ENCODE data around the gene ADIPOR2. TPM values are rescaled to one million over a fixed set of nuclear protein-coding genes. Genes with fewer than 3 reads are reported as not detected.

Gene ADIPOR2
- total RNA-seq, 1 experiment from 2014 or later = 45.3 TPM

DNA sequence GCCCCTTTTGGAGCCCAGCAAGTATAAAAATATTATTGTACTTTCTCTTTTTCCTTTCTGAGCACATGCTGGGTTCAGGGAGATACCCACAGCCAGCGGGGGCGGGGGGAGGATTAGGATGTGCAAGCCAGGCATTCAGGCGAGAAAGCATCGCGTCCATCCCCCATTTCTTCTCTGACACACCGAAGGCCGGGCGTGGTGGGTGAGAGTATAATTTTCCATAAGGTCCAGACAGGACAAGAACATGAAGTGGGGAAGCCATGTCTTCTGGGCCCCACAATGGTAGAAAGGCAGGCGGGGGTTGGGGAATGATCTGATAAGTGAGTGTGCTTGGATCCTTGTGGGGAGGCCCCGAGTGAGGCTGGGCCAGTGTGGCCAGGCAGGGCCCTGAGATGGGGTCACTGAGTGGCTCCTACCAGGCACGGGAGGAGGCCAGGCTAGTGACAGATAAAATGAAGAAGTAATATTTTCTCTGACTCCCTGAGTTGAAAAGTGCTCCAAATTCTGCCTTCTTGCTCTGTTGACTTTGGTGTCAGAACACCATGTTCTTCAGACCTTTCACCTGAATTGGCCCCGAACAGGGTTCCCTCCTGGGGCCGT lies 118.8 kb downstream of the ADIPOR2 start:
- Histone ChIP-seq H3K14ac (ENCODE audit: insufficient read depth, low read length) (no peak overlapping the region), H3K56ac (ENCODE audit: insufficient read length, low read depth, low read length) (no peak overlapping the region), H2BK5ac (ENCODE audit: insufficient read length, low read length) (no peak overlapping the region), H3K27me3 (ENCODE audit: insufficient read depth, low read length) (0 out of 2 replicates have a peak, but pooled peaks cover 2% of the 10 kb centered on the region), H2BK15ac (ENCODE audit: low read depth, low read length) (no peak overlapping the region), H2AFZ (ENCODE audit: low read length) (no peak overlapping the region), H3T11ph (ENCODE audit: low read length) (no peak overlapping the region), H3K9me3 (ENCODE audit: control insufficient read depth, low read depth, low read length) (no peaks in the 10 kb centered on the region), H3K9ac (ENCODE audit: extremely low read depth, insufficient read length, low read length) (no peak overlapping the region), H2AK5ac (ENCODE audit: insufficient read length, low read length) (no peak overlapping the region), H3K23me2 (ENCODE audit: insufficient read length, low read depth, low read length, poor library complexity, severe bottlenecking) (no peaks in the 10 kb centered on the region), H2BK20ac (ENCODE audit: low read depth, low read length, poor library complexity, severe bottlenecking) (no peak overlapping the region), H3K79me1 (ENCODE audit: insufficient read depth, low read depth, low read length, poor library complexity, severe bottlenecking) (no peaks in the 10 kb centered on the region), H3K4me1 (ENCODE audit: insufficient read depth, low read length) (no peaks in the 10 kb centered on the region), H4K20me1 (ENCODE audit: control insufficient read depth, insufficient read depth, insufficient read length) (no peaks in the 10 kb centered on the region), H2BK12ac (ENCODE audit: insufficient read length, low read depth, low read length) (no peak overlapping the region), H3K27ac (ENCODE audit: insufficient read length, low read depth, low read length) (no peak overlapping the region), H3K4me2 (ENCODE audit: insufficient read depth, insufficient read length, low read length) (no peak overlapping the region), H4K8ac (replicated peaks; ENCODE audit: insufficient read length, low read depth, low read length) (no peak overlapping the region), H2BK120ac (ENCODE audit: low read depth, low read length, poor library complexity, severe bottlenecking) (no peak overlapping the region), H3K79me2 (ENCODE audit: insufficient read depth, low read length) (no peaks in the 10 kb centered on the region), H3K18ac (ENCODE audit: insufficient read length, low read depth, low read length) (no peak overlapping the region), H4K91ac (ENCODE audit: insufficient read length, low read depth, low read length) (no peak overlapping the region), H3K23ac (ENCODE audit: insufficient read length, low read depth, low read length) (no peak overlapping the region), H4K5ac (ENCODE audit: insufficient read length, low read depth, low read length) (no peak overlapping the region), H3K4ac (ENCODE audit: low read depth, low read length) (no peak overlapping the region)
- Mint-ChIP-seq H3K4me1 (peaks cover 0 to 4% of the 10 kb centered on the region in 2 experiments; a peak in 2 of 4 replicates), H3K9me3 (no peaks in the 10 kb centered on the region), H3K4me3 (no peak overlapping the region), H3K27ac (no peak overlapping the region), H3K27me3 (ENCODE audit: low read depth) (peaks cover 5% of the 10 kb centered on the region), H3K36me3 (ENCODE audit: insufficient read depth in 1 of 3, low read depth in 3 of 3) (no peaks in the 10 kb centered on the region)
- TF ChIP-seq CTCF (conservative IDR thresholded peaks at IDR 0.05) = no peak
- no CpG with 5 or more reads among the region's 13 CpGs for WGBS (ENCODE audit: extremely low coverage, insufficient read length, low lambda C conversion rate)
- DNase-seq = no peak
